ENCODE results near the gene ADAMTSL1. TPM values are rescaled to one million over a fixed set of nuclear protein-coding genes. Genes with fewer than 3 reads are reported as not detected.

The ADAMTSL1 gene
- total and polyA plus RNA-seq, 2 experiments from 2014 or later: 2.3 to 5.0 TPM

GRCh38 chr9:18707489-18708205 lies 233.7 kb downstream of the ADAMTSL1 start:
- Histone ChIP-seq H3K4me3 (no peak overlapping the region), H3K27ac (ENCODE audit: low read depth) (no peak overlapping the region), H4K20me1 (replicated peaks; ENCODE audit: insufficient read depth) (no peaks in the 10 kb centered on the region), H3K27me3 (ENCODE audit: insufficient read depth) (no peaks in the 10 kb centered on the region), H3K9me2 (ENCODE audit: insufficient read depth) (no peaks in the 10 kb centered on the region; the same call in 1 of the 2 replicates), H2AFZ (no peak overlapping the region), H3K36me3 (ENCODE audit: insufficient read depth) (no peaks in the 10 kb centered on the region), H3F3A (replicated peaks; ENCODE audit: low read depth) (no peaks in the 10 kb centered on the region), H3K4me2 (no peak overlapping the region), H3K79me2 (replicated peaks; ENCODE audit: insufficient read depth) (no peaks in the 10 kb centered on the region), H3K4me1 (ENCODE audit: insufficient read depth) (no peaks in the 10 kb centered on the region)
- Mint-ChIP-seq H3K27me3 (ENCODE audit: insufficient read depth, low read depth, poor library complexity) (peaks cover 1% of the 10 kb centered on the region), H3K36me3 (ENCODE audit: low read depth) (peaks cover 13% of the 10 kb centered on the region), H3K4me3 (no peak overlapping the region), H3K4me1 (peaks cover 5% of the 10 kb centered on the region; the same call in 2 of the 3 replicates), H3K9me3 (peaks cover 15% of the 10 kb centered on the region), H3K27ac (no peak overlapping the region; the same call in 1 of the 2 replicates)
- ATAC-seq (no peak), DNase-seq (ENCODE audit: low spot score) (no peak)
- no peak for TF ChIP-seq POLR2AphosphoS5 (IDR thresholded peaks at IDR 0.05; ENCODE audit: low read depth)
- TF ChIP-seq REST (IDR thresholded peaks at IDR 0.05; ENCODE audit: unreplicated experiment): no peak
- no peak for TF ChIP-seq EZH2 (IDR thresholded peaks at IDR 0.05; ENCODE audit: low read depth, unreplicated experiment)
- no peak for TF ChIP-seq JUNB (IDR thresholded peaks at IDR 0.05; ENCODE audit: unreplicated experiment)
- no peak for TF ChIP-seq ETS1 (IDR thresholded peaks at IDR 0.05)
- TF ChIP-seq ZNF331 (CRISPR knock-in tag; IDR thresholded peaks at IDR 0.05; ENCODE audit: low read depth): no peak
- no peak for TF ChIP-seq NANOG (IDR thresholded peaks at IDR 0.05; ENCODE audit: borderline replicate concordance)
- no peak for TF ChIP-seq ZNF114 (CRISPR knock-in tag; IDR thresholded peaks at IDR 0.05)
- TF ChIP-seq ZNF462 (CRISPR knock-in tag; IDR thresholded peaks at IDR 0.05): no peak
- no peak for TF ChIP-seq STAT1 (IDR thresholded peaks at IDR 0.05; ENCODE audit: unreplicated experiment)
- TF ChIP-seq CREB1 (CRISPR knock-in tag; IDR thresholded peaks at IDR 0.05; ENCODE audit: low read depth): no peak
- TF ChIP-seq CTCF (conservative IDR thresholded peaks at IDR 0.05; ENCODE audit: low read depth in 2 of 2): no peak
- TF ChIP-seq EZH2phosphoT487 (IDR thresholded peaks at IDR 0.05; ENCODE audit: unreplicated experiment): no peak
